IMR-90 (cell line): ENCODE data around the gene AGPAT3. TPM values are rescaled to one million over a fixed set of nuclear protein-coding genes. Genes with fewer than 3 reads are reported as not detected.

Experiments used
- ATAC-seq: fragments of 200-7000 bp; cut with Tn5 transposase; 2 replicates; pipeline ENCODE4 v1.9.1; 2020; ENCODE audit warnings: low read depth, mild to moderate bottlenecking, moderate library complexity
- BruUV-seq: library from RNA; stranded (reverse); fragments of 400-500 nt; replicated peaks from 2 replicates; lab custom pipeline; 2021; lab: Mats Ljungman, UMichigan
- CTCF ChIA-PET: fragments of 300-600 bp; formaldehyde crosslinking; extraction: SDS; loops from one replicate; lab custom pipeline; 2021; ENCODE audit warnings: antibody characterized with exemption; lab: Yijun Ruan, JAX
- POLR2A ChIA-PET: fragments of 300-600 bp; sonication (Branson Sonifier 250); formaldehyde crosslinking; loops from one replicate; lab custom pipeline; 2022; ENCODE audit warnings: antibody characterized with exemption; ENCODE audit not compliant: unreplicated experiment; lab: Charles Lee
- DNase-seq: peaks from one replicate; pipeline ENCODE4 v3.0.0; 2013
- H2AFZ ChIP-seq: replicated peaks from 2 replicates; pipeline ENCODE3; 2013; ENCODE audit warnings: low read length, mild to moderate bottlenecking; ENCODE audit not compliant: poor library complexity
- H2AK5ac ChIP-seq: 2 replicates; pipeline ENCODE4 v1.6.1; 2013; ENCODE audit warnings: low read depth, low read length, inconsistent platforms
- H2AK9ac ChIP-seq: replicated peaks from 2 replicates; pipeline ENCODE3; 2013; ENCODE audit warnings: mild to moderate bottlenecking, low read depth, low read length, moderate library complexity; ENCODE audit not compliant: poor library complexity
- H2BK120ac ChIP-seq: 2 replicates; pipeline ENCODE4 v1.6.1; 2013; ENCODE audit warnings: low read depth, low read length, inconsistent platforms
- H2BK15ac ChIP-seq: 3 replicates; pipeline ENCODE4 v1.6.1; 2013; ENCODE audit warnings: low read depth, low read length, inconsistent platforms
- H2BK20ac ChIP-seq: 2 replicates; pipeline ENCODE4 v1.6.1; 2013; ENCODE audit warnings: low read depth, mild to moderate bottlenecking, inconsistent platforms, low read length, moderate library complexity
- H2BK5ac ChIP-seq: 2 replicates; pipeline ENCODE4 v1.6.1; 2013; ENCODE audit warnings: mild to moderate bottlenecking, low read depth, low read length, inconsistent platforms; ENCODE audit not compliant: poor library complexity, severe bottlenecking
- H3K14ac ChIP-seq: replicated peaks from 2 replicates; pipeline ENCODE4 v1.6.1; 2013; ENCODE audit warnings: low read depth, low read length, inconsistent platforms
- H3K18ac ChIP-seq: 2 replicates; pipeline ENCODE4 v1.6.1; 2013; ENCODE audit warnings: low read depth, low read length, control low read depth
- H3K23ac ChIP-seq: 2 replicates; pipeline ENCODE4 v1.6.1; 2013; ENCODE audit warnings: low read depth, low read length, inconsistent platforms
- H3K27ac ChIP-seq: 2 replicates; pipeline ENCODE4 v1.5.1; 2013; ENCODE audit warnings: mild to moderate bottlenecking, control low read depth, low read length; ENCODE audit not compliant: insufficient read depth
- H3K27me3 ChIP-seq: 2 replicates; pipeline ENCODE4 v1.6.1; 2013; ENCODE audit warnings: low read length; ENCODE audit not compliant: control insufficient read depth, insufficient read depth
- H3K36me3 ChIP-seq: 2 replicates; pipeline ENCODE4 v1.6.1; 2013; ENCODE audit warnings: low read length, mixed read lengths; ENCODE audit not compliant: control insufficient read depth, insufficient read depth
- H3K4ac ChIP-seq: 2 replicates; pipeline ENCODE4 v1.6.1; 2013; ENCODE audit warnings: low read depth, low read length, inconsistent platforms
- H3K4me1 ChIP-seq: 2 replicates; pipeline ENCODE4 v1.6.1; 2013; ENCODE audit warnings: low read length, mixed read lengths; ENCODE audit not compliant: control insufficient read depth, insufficient read depth
- H3K4me2 ChIP-seq: 2 replicates; pipeline ENCODE4 v1.6.1; 2013; ENCODE audit warnings: low read depth, mild to moderate bottlenecking, control low read depth, low read length, moderate library complexity
- H3K4me3 ChIP-seq: 2 replicates; pipeline ENCODE4 v1.5.1; 2013; ENCODE audit warnings: low read depth, mild to moderate bottlenecking, control low read depth, low read length, moderate library complexity; ENCODE audit not compliant: insufficient read depth
- H3K56ac ChIP-seq: 2 replicates; pipeline ENCODE4 v1.6.1; 2013; ENCODE audit warnings: low read length, inconsistent platforms; ENCODE audit not compliant: insufficient read depth; ENCODE audit errors: extremely low read depth
- H3K79me1 ChIP-seq, 2 experiments: 2 replicates each; pipeline ENCODE4 v1.6.1; 2013; ENCODE audit warnings: low read length in 2 of 2, inconsistent platforms in 1 of 2, low read depth in 1 of 2
- H3K9ac ChIP-seq: 2 replicates; pipeline ENCODE4 v1.6.1; 2013; ENCODE audit warnings: low read depth, low read length, control low read depth
- H3K9me1 ChIP-seq: 2 replicates; pipeline ENCODE4 v1.6.1; 2013; ENCODE audit warnings: low read length, inconsistent platforms; ENCODE audit not compliant: insufficient read depth
- H3K9me3 ChIP-seq: 2 replicates; pipeline ENCODE4 v1.6.1; 2013; ENCODE audit warnings: low read length; ENCODE audit not compliant: control insufficient read depth, insufficient read depth
- H4K20me1 ChIP-seq: 2 replicates; pipeline ENCODE4 v1.6.1; 2013; ENCODE audit warnings: low read length, inconsistent platforms; ENCODE audit not compliant: insufficient read depth
- H4K5ac ChIP-seq: 2 replicates; pipeline ENCODE4 v1.6.1; 2013; ENCODE audit warnings: mild to moderate bottlenecking, low read depth, low read length, control low read depth
- H4K8ac ChIP-seq, 2 experiments: 2 replicates each; pipeline ENCODE4 v1.6.1; 2013; ENCODE audit warnings: low read depth in 2 of 2, low read length in 2 of 2, control low read depth in 1 of 2, inconsistent platforms in 1 of 2
- H4K91ac ChIP-seq: 2 replicates; pipeline ENCODE4 v1.6.1; 2013; ENCODE audit warnings: low read depth, low read length, inconsistent platforms; ENCODE audit not compliant: insufficient read depth
- CEBPB ChIP-seq: IDR thresholded peaks from 2 replicates; pipeline ENCODE4 v1.6.1; 2012; ENCODE audit warnings: low read depth, low read length, improper control_type of control experiment
- MAFK ChIP-seq: IDR thresholded peaks from 2 replicates; pipeline ENCODE4 v1.6.1; 2012; ENCODE audit warnings: low read depth, low read length, improper control_type of control experiment
- WGBS, 2 experiments: methylation state at CpG; one replicate each; pipeline versions ENCODE4 v1.1.5 to v1.1.7; 2013; ENCODE audit warnings: missing lambda C conversion rate in 2 of 2; ENCODE audit not compliant: insufficient read length in 1 of 2; ENCODE audit errors: extremely low coverage in 2 of 2; 5-methylcytosine and 5-hydroxymethylcytosine counted together
- dilution Hi-C: fragments of 300-500 bp; cut with HindIII; formaldehyde crosslinking; loops from one replicate; pipeline ENCODE4 v1.14.3; 2018; ENCODE audit warnings: low sequenced_read_pairs; ENCODE audit not compliant: unreplicated experiment
- in situ Hi-C: fragments of 300-500 bp; cut with MboI; formaldehyde crosslinking; loops from 3 replicates; pipeline ENCODE4 v1.14.3; 2019; ENCODE audit warnings: low sequenced_read_pairs, inconsistent platforms, mixed read lengths
- intact Hi-C: fragments of 100-400 bp; cut with micrococcal nuclease; formaldehyde crosslinking; loops from 2 replicates; pipeline ENCODE4 v1.10.0; 2022
- polyA plus RNA-seq, 3 experiments: library from polyadenylated mRNA; depleted of rRNA; stranded (reverse); fragments of >200 nt; gene quantifications; 2 replicates each; pipeline ENCODE4 v1.2.3, GENCODE V29; 2012; ENCODE audit warnings: low replicate concordance in 1 of 3
- total RNA-seq: library from RNA; depleted of rRNA; stranded (reverse); fragments of >200 nt; gene quantifications from 2 replicates; pipeline ENCODE4 v1.2.3, GENCODE V29; 2012

AGPAT3 gene
- total and polyA plus RNA-seq, 2 of the 4 experiments (the other 2 are of a cell fraction) = 27.1 to 38.7 TPM

- peak overlapping the region; percentile 39 for H2AK9ac ChIP-seq
- H4K8ac ChIP-seq = peak overlapping the region in 1 of 2 experiments; percentile 25; a peak in 1 of 4 replicates
- peaks cover 17% of the 10 kb centered on the region for H3K4me1 ChIP-seq
- H3K9me1 ChIP-seq = peaks cover 31% of the 10 kb centered on the region
- H4K5ac ChIP-seq = no peak overlapping the region; the same call in 1 of the 2 replicates
- in situ Hi-C loops = no loop called here
- H2BK5ac ChIP-seq = peak overlapping the region; percentile 23
- intact Hi-C loops = no loop called here
- H2AFZ ChIP-seq = peak overlapping the region; percentile 6
- H3K4me2 ChIP-seq = peak overlapping the region; percentile 58
- peak overlapping the region; percentile 67; the same call in 1 of the 2 replicates for H3K27ac ChIP-seq
- CTCF ChIA-PET = interaction anchor here (1.1 kb wide), 1 partner anchor 18 kb away, joined by 7 read pairs; no protein-coding TSS in a partner anchor
- no peaks in the 10 kb centered on the region for H3K36me3 ChIP-seq
- ATAC-seq (peak; percentile 82), DNase-seq (peak; percentile 67)
- no CpG with 5 or more reads among the region's 8 CpGs for WGBS, 2 experiments
- H3K56ac ChIP-seq = no peak overlapping the region
- H3K23ac ChIP-seq = peak overlapping the region; percentile 48; the same call in 1 of the 2 replicates
- POLR2A ChIA-PET = no interaction called here
- no TSS peak for BruUV-seq
- peak overlapping the region; percentile 17; the same call in 1 of the 2 replicates for H2AK5ac ChIP-seq
- H3K27me3 ChIP-seq = no peaks in the 10 kb centered on the region
- 0 out of 2 replicates have a peak overlapping the region, but pooled peaks have one; percentile 10 for H4K91ac ChIP-seq
- no peak overlapping the region for H2BK20ac ChIP-seq
- H4K20me1 ChIP-seq = peaks cover 81% of the 10 kb centered on the region
- H3K14ac ChIP-seq = peak overlapping the region; percentile 60
- peaks cover 33 to 84% of the 10 kb centered on the region in 2 experiments for H3K79me1 ChIP-seq
- no peak overlapping the region for H3K18ac ChIP-seq
- peak overlapping the region; percentile 21 for H3K4ac ChIP-seq
- no peak overlapping the region; the same call in 1 of the 2 replicates for H3K9ac ChIP-seq
- H2BK15ac ChIP-seq = no peak overlapping the region
- no peaks in the 10 kb centered on the region for H3K9me3 ChIP-seq
- no peak overlapping the region for H3K4me3 ChIP-seq
- dilution Hi-C loops = no loop called here
- no peak overlapping the region for H2BK120ac ChIP-seq
- TF ChIP-seq MAFK (peak; percentile 24; the same call in 1 of the 2 replicates), CEBPB (no peak)
These were observed 159.9 kb downstream of the AGPAT3 start for GRCh38 chr21:44024887-44025353.
